GM18951 (cell line): ENCODE results near the gene CAPZB.

Experiments used
- POLR2A ChIP-seq: IDR thresholded peaks from 4 replicates; pipeline ENCODE4 v1.6.1; 2011; ENCODE audit warnings: mild to moderate bottlenecking; ENCODE audit not compliant: insufficient read length, insufficient read depth; ENCODE audit errors: extremely low read depth
- in situ Hi-C: fragments of 300-500 bp; cut with MboI; formaldehyde crosslinking; loops from one replicate; pipeline ENCODE4 v1.12.0; 2022; ENCODE audit warnings: low sequenced_read_pairs, mixed read lengths, inconsistent platforms; ENCODE audit not compliant: unreplicated experiment

Gene CAPZB

DNA sequence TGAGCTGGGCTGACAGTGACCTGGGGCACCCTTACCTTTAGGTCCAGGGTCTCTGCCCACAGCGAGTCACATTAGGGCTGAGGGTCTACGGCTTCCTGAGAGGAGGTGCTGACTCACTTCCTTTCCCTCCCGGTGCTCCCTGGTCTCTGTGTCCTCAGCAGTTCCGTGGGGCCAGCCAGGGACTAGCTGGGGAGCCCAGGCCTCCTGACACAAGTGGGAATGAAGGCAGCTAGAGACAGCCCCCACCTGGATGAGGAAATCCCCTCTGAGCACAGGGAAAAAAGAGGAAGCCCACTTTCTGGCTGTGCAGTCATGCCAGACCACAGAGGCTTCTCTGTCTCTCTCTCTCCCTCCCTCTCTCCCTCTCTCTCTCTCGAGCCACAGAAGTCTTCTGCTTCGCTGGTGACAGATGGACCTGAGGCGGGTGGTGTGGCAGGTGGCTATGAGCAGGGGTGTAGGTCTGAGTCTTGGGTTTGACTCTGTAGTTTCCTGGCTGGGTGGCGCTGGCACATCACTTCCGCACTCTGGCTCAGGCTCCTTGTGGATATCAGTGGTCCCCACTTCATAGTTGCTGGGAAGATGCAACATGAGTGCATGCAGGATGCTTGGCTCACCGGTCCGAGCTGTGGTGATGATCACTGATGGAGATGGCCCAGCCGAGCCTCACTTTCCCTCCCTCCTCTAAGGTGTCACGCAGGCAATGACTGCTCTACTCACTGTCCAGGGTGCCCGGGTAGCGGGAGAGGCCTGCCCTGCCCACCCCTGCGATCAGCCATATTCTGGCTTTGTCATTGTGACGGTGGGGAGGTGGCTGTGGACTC is 169.8 kb downstream of the CAPZB start:
- in situ Hi-C loops, result no loop called here
- no peak for TF ChIP-seq POLR2A

DNA sequence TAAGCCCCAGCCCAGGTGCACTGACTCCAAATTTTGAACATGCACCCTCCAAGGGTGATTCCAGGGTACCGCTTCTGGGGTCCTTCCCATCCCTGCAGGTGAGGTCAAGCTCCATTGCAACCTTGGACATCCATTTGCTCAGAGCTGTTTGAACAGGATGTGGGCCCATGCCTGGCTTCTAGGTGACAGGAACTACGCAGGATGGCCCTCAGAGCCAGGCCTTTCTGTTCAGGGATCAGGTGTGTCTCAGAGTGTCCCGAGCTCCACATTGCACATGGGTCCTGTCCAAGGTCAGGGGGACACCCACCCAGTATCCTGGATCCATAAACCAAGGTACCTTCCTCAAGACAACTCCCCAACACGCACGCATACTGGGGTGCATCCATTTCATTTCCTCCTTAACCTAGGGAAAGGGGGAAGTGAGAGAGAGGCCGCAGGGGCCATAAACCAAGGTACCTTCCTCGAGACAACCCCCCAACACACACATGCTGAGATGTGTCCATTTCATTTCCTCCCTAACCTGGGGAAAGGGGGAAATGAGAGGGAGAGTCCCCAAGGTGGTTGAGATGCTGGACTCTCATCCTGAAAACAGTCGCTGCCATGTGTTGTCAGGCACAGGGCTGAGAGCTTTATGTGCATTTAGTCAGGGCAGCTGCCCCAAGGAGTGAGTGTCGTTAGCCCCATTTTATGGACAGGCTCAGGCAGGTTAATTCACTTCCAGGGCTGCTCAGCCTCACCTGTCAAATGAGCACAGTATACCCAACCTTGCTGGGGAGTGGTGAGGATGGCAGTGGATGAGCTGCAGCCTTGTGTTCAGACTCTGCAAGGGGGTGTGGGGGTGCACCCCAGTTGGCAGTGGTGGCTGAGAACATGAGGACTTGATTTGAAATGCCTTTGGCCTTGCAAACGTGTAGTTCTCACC is 171.1 kb downstream of the CAPZB start:
- no peak for TF ChIP-seq POLR2A
- in situ Hi-C loops, result no loop called here

- TF ChIP-seq POLR2A, result no peak
- in situ Hi-C loops, result no loop called here
Measured at GRCh38 chr1:19313636-19313959, 171.7 kb downstream of the CAPZB start.

DNA sequence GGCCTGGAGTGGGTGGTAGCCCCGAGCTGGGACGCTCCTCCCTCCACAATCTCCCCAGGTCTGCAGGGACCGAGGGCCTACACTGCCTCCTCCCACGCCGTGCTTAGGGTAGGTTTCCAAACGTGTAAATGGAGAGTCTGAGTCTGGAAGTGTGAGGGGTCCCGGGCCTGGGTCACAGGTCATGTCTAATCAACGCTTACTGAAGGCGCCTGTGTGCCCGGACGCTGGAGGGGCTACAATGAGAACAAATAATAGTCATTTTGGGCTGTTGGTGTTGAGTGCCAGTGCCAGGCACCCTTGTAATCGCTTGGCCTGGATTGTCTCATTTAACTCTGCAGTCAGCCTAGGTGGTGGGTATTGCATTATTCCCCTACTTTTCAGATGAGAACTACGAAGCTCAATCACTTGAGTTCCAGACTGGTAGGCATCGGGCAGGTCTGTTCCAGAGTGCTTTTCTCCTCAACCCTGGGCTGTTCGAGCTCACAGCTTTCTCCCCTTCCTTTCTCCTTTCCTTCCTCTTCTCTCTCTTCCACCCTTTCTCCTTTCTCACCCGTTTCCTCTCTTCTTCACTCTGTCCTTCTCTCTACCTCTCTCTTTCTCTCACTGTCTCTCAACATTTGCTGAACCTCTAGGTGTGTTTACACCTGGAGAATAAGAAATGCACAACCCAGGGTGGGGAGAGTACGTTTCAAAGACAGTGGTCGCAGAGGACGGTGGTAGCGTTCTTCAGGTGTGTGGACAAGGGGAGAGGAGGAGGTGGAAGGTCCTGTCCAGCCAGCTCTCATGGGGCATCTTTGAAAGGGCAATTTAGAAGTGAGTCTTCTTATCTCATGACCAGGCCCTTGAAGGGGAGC is 172.3 kb downstream of the CAPZB start:
- in situ Hi-C loops, result no loop called here
- TF ChIP-seq POLR2A, result no peak

- peak; percentile 94 for TF ChIP-seq POLR2A
- in situ Hi-C loops, result no loop called here
Measured at GRCh38 chr1:19311931-19312781, 173.2 kb downstream of the CAPZB start, which contains the start of the genes AKR7A2 and SLC66A1. Gene AKR7A2, minus strand, starts transcription at chr1:19312144. Its CDS starts 20 bp downstream, at chr1:19312124. Gene SLC66A1, plus strand, starts transcription at chr1:19312326. Its CDS starts 5,352 bp downstream, at chr1:19317678.

DNA sequence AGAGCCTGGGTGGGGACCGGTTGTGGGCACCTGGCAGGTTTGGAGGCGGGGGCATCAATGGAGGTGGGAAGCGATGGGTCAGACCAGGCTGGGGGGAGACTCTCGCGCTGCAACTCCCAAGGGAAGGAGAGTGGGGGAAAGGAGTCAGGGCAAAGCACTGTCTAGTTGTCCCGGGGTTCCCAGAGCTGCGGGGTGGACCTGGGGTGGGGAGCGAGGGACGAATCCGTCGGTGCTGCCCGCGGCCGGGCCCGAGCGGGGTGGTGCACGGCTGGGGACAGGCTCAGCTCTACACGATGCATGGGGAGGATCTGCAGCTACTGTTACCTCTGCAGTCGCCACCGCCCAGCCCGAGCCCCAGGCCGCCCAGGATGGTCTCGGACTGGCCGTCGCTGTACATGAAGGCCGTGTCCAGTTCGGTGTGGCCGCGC is 173.8 kb downstream of the CAPZB start:
- no peak for TF ChIP-seq POLR2A
- in situ Hi-C loops, result no loop called here

GRCh38 chr1:19310720-19311502 is 174.4 kb downstream of the CAPZB start:
- TF ChIP-seq POLR2A, result no peak
- in situ Hi-C loops, result no loop called here

DNA sequence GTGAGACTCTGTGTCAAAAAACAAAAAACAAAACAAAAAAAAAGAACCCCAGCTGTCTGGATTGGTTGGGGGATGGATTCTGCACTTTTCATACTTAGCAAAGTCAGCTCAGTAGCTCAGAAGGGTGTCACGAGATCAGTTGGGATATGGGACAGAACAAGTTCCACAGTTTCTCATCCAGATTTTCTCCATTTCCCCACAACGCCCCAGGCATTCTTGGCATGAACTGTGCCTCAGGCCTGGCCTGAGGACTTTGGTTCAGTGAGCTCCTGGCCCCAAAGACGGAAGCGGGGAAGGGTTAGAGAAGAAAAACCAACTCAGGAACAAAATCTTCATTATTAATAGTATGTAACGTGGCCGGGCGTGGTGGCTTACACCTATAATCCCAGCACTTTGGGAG is 175.3 kb downstream of the CAPZB start:
- in situ Hi-C loops, result no loop called here

DNA sequence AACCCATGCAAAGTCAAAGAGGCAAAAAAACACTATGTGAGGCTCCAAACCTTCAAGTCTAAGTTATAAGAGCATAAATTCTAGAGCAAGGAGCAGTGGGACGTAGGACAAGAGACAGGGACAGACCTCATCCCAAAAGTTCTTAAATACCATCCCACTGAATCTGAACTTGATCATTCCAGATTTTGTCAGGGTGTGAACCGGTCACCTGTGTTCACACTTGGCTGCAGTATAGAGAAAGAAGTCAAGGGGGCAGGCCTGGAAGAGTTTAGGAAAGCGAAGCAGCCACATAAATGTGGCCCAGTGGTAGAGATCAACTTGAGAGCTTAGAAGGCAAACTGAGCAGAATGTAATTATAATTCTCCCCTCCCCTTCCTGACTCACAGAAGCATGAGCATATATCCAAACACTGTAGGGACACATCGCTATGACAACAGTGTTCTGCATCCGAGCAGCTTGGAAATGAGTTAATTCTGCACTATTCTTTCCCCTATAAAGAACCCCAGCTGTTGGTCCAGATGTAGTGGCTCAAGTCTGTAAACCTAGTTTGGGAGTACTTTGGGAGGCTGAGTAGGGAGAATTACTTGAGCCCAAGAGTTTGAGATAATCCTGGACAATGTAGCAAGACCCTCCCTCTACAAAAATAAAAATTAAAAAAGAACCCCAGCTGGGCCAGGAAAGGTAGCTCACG is 176.1 kb downstream of the CAPZB start:
- no peak for TF ChIP-seq POLR2A
- in situ Hi-C loops, result no loop called here

More for the DNA sequence above, 175.3 kb downstream of the CAPZB start:
- TF ChIP-seq POLR2A, result no peak

DNA sequence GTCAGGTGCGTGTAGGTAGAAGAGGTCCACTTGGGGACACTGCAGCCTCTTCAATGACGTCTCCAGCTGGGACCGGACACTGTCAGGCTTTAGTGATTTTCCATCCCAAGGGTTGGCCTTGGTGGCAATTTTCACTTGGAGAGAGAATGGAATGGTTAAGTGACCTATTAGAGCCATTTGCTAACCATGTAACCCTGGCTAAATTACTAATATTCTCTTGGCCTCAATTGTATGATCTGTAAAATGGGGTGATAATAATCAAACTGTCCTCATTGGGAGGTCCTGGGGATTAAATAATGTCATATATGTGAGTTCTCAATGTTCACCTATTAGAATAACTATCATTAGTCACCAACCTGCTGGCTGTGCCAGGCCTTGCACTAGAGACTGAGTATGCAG is 176.8 kb downstream of the CAPZB start:
- in situ Hi-C loops, result no loop called here
- no peak for TF ChIP-seq POLR2A

- in situ Hi-C loops, result no loop called here
Measured at GRCh38 chr1:19307794-19308508, 177.4 kb downstream of the CAPZB start.

More at GRCh38 chr1:19307794-19308508, 177.4 kb downstream of the CAPZB start:
- no peak for TF ChIP-seq POLR2A
